HG03469 (cell line): Measurements from ENCODE around the gene SIRPA.
"Not testable (repeated sequence)": the region's sequence is repeated elsewhere in the genome, so short reads cannot be mapped to it uniquely, and the experiment has no call there.

Experiments
- ATAC-seq: cut with Tn5 transposase; IDR thresholded peaks from one replicate; pipeline ENCODE4 v1.9.1; 2021; ENCODE audit warnings: mild to moderate bottlenecking, moderate library complexity, moderate number of reproducible peaks; ENCODE audit not compliant: unreplicated experiment

SIRPA gene

GRCh38 chr20:1905693-1906092 lies 10.5 kb downstream of the SIRPA start:
- ATAC-seq = no peak

GRCh38 chr20:1906361-1907051 lies 11.3 kb downstream of the SIRPA start:
- ATAC-seq = no peak

- no peak for ATAC-seq
Measured at GRCh38 chr20:1907586-1907985, 12.4 kb downstream of the SIRPA start.

- ATAC-seq = no peak
Measured at GRCh38 chr20:1908191-1908590, 13.0 kb downstream of the SIRPA start.

- ATAC-seq = no peak
Measured at GRCh38 chr20:1909097-1909496, 13.9 kb downstream of the SIRPA start.

- no peak for ATAC-seq
Measured at GRCh38 chr20:1911536-1911935, 16.3 kb downstream of the SIRPA start.

GRCh38 chr20:1912053-1912452 lies 16.8 kb downstream of the SIRPA start:
- ATAC-seq = no peak

DNA sequence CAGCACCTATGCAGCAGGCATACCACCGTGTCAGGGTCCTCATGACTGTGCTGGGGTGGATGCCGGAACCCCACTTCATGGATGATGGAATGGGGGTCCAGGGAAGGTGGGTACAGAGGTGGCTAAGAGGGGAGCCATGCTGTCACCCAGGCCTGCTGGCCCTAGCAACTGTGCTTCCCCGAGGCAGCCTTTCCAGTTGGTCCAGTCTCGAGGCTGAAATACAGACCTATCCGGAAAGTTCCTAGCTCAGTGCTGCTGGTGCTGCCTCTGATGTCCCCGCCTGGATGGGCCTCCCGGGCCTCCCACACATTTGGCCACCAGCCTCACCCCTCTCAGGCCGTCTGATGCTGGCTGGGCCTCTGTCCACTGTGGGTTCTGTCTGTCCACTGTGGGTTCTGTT lies 17.4 kb downstream of the SIRPA start:
- no peak for ATAC-seq

GRCh38 chr20:1915233-1915632 lies 20.0 kb downstream of the SIRPA start:
- ATAC-seq = not testable (repeated sequence)

GRCh38 chr20:1915725-1916124 lies 20.5 kb downstream of the SIRPA start:
- no peak for ATAC-seq

DNA sequence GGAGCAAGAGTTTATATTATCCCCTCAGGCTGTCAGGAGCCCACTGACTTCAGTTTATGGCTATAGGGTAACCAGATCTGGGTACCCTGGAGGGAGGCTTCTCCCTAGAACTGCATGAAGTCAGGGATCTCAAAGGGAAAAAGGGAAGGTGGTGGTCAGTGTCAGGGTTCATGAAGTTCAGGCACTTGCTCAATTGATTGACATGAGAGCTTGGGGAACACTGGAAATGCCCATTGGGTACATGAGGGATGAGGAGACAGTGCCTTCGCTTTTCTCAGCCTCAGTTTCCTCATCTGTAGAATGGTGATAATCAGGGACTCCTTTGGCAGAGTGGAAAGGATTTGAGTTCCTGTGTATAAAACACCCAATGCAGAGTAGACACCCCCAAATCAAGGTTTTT lies 22.6 kb downstream of the SIRPA start:
- no peak for ATAC-seq

DNA sequence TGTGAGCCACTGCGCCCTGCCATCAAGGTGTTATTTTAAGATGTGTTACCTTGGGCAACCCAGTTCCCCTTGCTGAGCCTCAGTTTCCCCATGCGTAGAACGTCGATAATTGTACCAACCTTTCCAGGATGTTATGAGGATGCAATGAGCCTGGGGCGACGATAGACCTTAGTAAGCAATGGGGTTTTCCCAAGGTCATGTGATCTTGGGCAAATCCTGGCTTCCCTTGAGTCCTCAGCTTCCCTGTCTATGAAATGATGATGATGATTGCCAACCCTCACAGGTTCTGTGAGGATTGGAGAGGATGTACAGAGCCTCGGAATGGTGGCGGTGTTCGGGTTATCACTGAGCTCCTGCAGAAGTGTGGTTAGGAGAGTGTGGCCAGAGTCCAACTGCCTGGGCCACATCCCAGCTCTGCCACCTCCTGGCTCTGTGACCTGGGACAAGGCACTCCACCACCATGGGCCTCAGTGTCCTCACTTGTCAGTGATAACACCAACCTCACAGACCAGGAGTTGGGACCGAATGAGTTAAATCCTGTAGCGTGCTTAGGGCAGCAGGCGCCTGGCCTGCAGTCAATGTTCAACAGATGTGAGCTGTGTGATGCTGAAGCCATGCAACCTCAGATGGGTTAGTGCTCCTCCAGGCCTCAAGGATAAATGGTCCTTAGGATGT lies 23.4 kb downstream of the SIRPA start:
- ATAC-seq = no peak

DNA sequence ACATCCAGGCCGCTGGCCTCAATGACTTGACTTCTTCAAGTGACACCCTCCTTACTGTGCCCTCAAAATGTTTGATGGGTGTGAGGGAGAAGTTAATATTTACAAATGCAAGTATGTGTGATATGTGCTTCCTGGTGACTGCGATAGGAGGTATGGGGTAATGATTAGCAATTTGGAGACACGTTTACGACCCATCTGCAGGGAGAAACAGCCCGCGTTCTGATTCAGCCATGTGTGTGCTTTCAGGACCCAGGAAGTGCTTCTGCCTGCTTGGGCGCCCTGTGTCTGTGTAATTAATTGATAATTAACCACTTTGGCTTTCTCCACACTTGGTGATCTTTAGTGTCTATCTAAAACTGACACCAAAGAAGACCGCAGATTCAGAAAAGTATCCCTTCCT lies 25.0 kb downstream of the SIRPA start:
- no peak for ATAC-seq

DNA sequence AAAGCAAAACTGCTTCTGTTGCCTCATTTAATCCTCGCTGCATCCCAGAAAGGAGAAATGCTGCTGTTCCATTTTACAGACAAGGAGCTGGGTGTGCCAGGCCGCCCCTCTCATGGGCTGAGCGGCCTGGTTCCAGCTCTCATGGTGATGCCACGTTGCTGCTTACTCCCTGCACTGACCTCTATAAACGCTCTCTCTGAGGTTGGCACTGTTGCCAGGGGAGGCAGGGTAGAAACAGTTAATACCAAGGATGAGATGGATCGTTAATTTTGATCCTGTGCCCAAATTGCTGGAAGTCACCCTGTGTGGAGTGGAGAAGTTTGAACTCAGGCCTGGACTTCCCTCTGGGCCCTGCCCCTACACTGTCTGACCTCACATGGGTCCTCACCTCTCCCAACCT lies 25.6 kb downstream of the SIRPA start:
- ATAC-seq = no peak

DNA sequence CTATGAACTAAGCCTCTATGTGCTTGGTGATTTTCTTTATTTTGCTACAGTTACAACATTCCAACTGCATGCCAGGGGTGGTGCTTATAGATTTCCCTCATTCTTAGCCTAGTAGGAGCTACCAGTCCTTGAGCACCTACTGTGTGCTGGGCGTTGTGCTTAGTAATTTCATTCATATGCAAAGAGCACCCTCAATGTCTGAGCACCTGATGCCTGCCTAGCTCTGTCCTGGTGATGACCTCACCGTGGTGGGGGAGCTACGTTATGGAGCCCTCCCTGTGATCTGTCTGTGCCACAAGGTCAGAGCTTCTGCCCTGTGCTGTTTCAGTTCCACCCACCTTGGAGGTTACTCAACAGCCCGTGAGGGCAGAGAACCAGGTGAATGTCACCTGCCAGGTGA lies 26.8 kb downstream of the SIRPA start:
- ATAC-seq = not testable (repeated sequence)

DNA sequence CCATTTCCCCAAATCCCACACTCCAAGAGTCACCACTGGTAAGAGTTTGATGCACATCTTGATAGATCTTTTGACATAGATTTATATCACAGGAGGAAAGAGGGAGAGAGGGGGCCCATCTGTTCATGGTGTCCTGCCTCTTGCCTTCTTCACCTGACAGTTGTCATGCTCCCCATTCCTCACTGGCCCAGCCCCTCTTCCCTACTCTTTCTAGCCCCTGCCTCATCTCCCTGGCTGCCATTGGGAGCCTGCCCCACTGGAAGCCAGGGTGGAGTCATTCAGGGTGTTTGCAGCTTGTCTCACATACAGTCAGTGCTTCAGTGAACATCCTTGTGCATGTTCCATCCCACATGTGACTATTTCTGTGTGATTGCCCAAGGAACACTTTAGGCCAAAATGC lies 27.6 kb downstream of the SIRPA start:
- ATAC-seq = no peak

GRCh38 chr20:1924910-1925861 lies 30.0 kb downstream of the SIRPA start:
- ATAC-seq = no peak

GRCh38 chr20:1926237-1926636 lies 31.0 kb downstream of the SIRPA start:
- ATAC-seq = no peak

DNA sequence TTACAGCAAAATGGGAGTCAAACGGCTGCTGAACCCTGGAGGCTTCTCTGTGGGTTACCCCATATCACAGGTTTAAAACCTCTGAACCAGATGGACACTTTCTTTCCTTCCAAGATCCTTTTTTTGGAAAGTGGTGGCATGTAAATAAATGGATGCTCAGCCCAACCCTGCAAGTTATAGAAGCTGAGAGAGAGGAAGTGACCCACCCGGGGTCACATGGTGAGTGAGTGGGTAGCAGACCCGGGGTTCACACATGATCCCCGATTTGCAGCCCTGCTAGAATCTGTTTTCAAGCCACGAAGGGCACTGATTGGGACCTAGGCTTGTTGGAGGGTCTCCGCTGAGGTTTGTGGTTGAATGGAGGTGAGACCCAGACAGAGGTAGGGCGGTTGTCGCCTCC lies 32.0 kb downstream of the SIRPA start:
- no peak for ATAC-seq

- ATAC-seq = no peak
Measured at GRCh38 chr20:1928154-1928553, 32.9 kb downstream of the SIRPA start.

DNA sequence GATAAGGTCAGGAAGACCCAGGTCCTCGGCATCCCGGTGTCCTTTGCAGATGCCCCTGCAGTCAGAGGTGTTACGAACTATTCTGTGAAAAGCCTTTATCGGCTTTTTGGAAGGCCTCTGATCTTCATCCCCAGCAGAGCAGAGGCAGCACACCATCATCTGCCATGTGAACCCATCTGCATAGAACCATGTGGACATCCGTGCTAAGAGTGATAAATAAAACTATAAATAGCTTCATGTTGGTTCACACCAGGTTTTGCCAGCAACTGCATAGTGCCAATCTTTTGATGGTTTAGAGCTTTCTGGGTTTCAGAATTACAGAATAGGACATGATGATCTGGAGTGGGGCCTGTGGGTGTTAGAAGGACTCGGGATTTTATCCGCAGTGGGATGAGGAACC lies 33.6 kb downstream of the SIRPA start:
- ATAC-seq = no peak

GRCh38 chr20:1929460-1929859 lies 34.3 kb downstream of the SIRPA start:
- no peak for ATAC-seq
